K562 (cell line): ENCODE data around the gene SLC10A3. TPM values are rescaled to one million over a fixed set of nuclear protein-coding genes. Genes with fewer than 3 reads are reported as not detected.

Experiments
- ATAC-seq: fragments of 200-7000 bp; cut with Tn5 transposase; 3 replicates; pipeline ENCODE4 v1.9.1; 2020; ENCODE audit warnings: moderate library complexity
- BruUV-seq: library from RNA; stranded (reverse); fragments of 400-500 nt; replicated peaks from 2 replicates; lab custom pipeline; 2021; lab: Mats Ljungman, UMichigan
- CTCF ChIA-PET: fragments of 300-600 bp; formaldehyde crosslinking; extraction: SDS; loops from one replicate; lab custom pipeline; 2021; ENCODE audit warnings: low intra/inter-chr PET ratio; lab: Yijun Ruan, JAX
- POLR2A ChIA-PET: fragments of 300-600, 350-650 bp; sonication (Branson Sonifier 250); formaldehyde crosslinking; extraction: SDS; loops from one replicate; lab custom pipeline; 2021; ENCODE audit warnings: antibody characterized with exemption, inconsistent platforms; lab: Yijun Ruan, JAX
- DNase-seq, 4 experiments: peaks; one replicate each; pipeline versions ENCODE4 v3.0.0 to v3.0.0-alpha.2; 2011 to 2018; ENCODE audit warnings: low spot score in 3 of 4, mixed read lengths in 3 of 4; ENCODE audit errors: extremely low read depth in 1 of 4
- FAIRE-seq: peaks from 2 replicates; lab custom pipeline; 2011; peaks lifted over from hg19 to GRCh38; lab: Jason Lieb, UNC
- H2AFZ ChIP-seq: 2 replicates; pipeline ENCODE4 v1.6.0; 2011; ENCODE audit warnings: low read depth, low read length, control low read depth, inconsistent platforms
- H3K27ac ChIP-seq: fragments of 200-600 bp; 3 replicates; pipeline ENCODE4 v1.8.0; 2011; ENCODE audit warnings: low read depth, mild to moderate bottlenecking, control low read depth, inconsistent platforms, low read length, moderate library complexity, mixed read lengths; ENCODE audit errors: extremely low read depth
- H3K27me3 ChIP-seq, 2 experiments: fragments of 300-600 bp in 1 of 2; 2 replicates in 1 of 2; 3 replicates in 1 of 2; pipeline versions ENCODE4 v1.6.0 to v1.8.0; 2011; ENCODE audit warnings: inconsistent platforms in 2 of 2, low read length in 2 of 2, mild to moderate bottlenecking in 1 of 2, mixed read lengths in 1 of 2, moderate library complexity in 1 of 2; ENCODE audit not compliant: control insufficient read depth in 2 of 2, insufficient read depth in 2 of 2
- H3K36me3 ChIP-seq: fragments of 300-600 bp; 3 replicates; pipeline ENCODE4 v1.8.0; 2011; ENCODE audit warnings: mild to moderate bottlenecking, low read length, inconsistent platforms; ENCODE audit not compliant: control insufficient read depth, insufficient read depth
- H3K4me1 ChIP-seq, 2 experiments: fragments of 200-600 bp in 1 of 2; replicated peaks in 1 of 2; 2 replicates in 1 of 2; 3 replicates in 1 of 2; pipeline versions ENCODE4 v1.5.1 to v1.8.0; 2011; ENCODE audit warnings: inconsistent platforms in 2 of 2, low read length in 2 of 2, mild to moderate bottlenecking in 1 of 2, mixed read lengths in 1 of 2, moderate library complexity in 1 of 2; ENCODE audit not compliant: control insufficient read depth in 2 of 2, insufficient read depth in 2 of 2
- H3K4me2 ChIP-seq: 2 replicates; pipeline ENCODE4 v1.6.1; 2011; ENCODE audit warnings: low read length, control low read depth, inconsistent platforms, mixed read lengths; ENCODE audit not compliant: insufficient read depth
- H3K4me3 ChIP-seq: fragments of 200-600 bp; sonication (generic), shearing (Covaris generic); 2 replicates; pipeline ENCODE4 v1.5.1; 2016; ENCODE audit warnings: control low read depth, inconsistent platforms
- H3K79me2 ChIP-seq: fragments of 200-600 bp; 3 replicates; pipeline ENCODE4 v1.8.0; 2011; ENCODE audit warnings: low read length, inconsistent platforms; ENCODE audit not compliant: control insufficient read depth, insufficient read depth
- H3K9ac ChIP-seq, 2 experiments: 2 replicates each; pipeline versions ENCODE4 v1.6.0 to v1.6.1; 2011; ENCODE audit warnings: low read depth in 2 of 2, low read length in 2 of 2, control low read depth in 1 of 2, inconsistent platforms in 1 of 2, mild to moderate bottlenecking in 1 of 2, mixed read lengths in 1 of 2; ENCODE audit not compliant: insufficient read depth in 1 of 2
- H3K9me1 ChIP-seq: one replicate; pipeline ENCODE4 v1.6.0; 2011; ENCODE audit warnings: inconsistent platforms, mild to moderate bottlenecking, low read length, moderate library complexity; ENCODE audit not compliant: control insufficient read depth, insufficient read depth
- H3K9me3 ChIP-seq: replicated peaks from 2 replicates; pipeline ENCODE4 v1.5.1; 2011; ENCODE audit warnings: low read depth, low read length, inconsistent platforms; ENCODE audit not compliant: control insufficient read depth, insufficient read depth
- H4K20me1 ChIP-seq: replicated peaks from 2 replicates; pipeline ENCODE4 v1.6.1; 2011; ENCODE audit warnings: low read length, inconsistent platforms, mixed read lengths; ENCODE audit not compliant: control insufficient read depth, insufficient read depth
- BMI1 ChIP-seq: fragments of 150-350 bp; IDR thresholded peaks from 2 replicates; pipeline ENCODE4 v1.6.1; 2014; ENCODE audit warnings: low read length
- CBFA2T3 ChIP-seq: fragments of 450-650 bp; IDR thresholded peaks from 2 replicates; pipeline ENCODE4 v1.6.1; 2017
- JUNB ChIP-seq: fragments of 450-650 bp; formaldehyde crosslinking; conservative IDR thresholded peaks from 2 replicates; pipeline ENCODE4 v1.4.0; 2020; ENCODE audit warnings: mild to moderate bottlenecking
- NFIC ChIP-seq: fragments of 450-650 bp; IDR thresholded peaks from 2 replicates; pipeline ENCODE4 v1.6.1; 2017; ENCODE audit warnings: mild to moderate bottlenecking, inconsistent platforms
- NR1H2 ChIP-seq: sonication (generic); formaldehyde crosslinking; IDR thresholded peaks from 2 replicates; pipeline ENCODE4 v1.4.0; 2020; ENCODE audit warnings: mild to moderate bottlenecking, missing genetic modification reagents
- NRF1 ChIP-seq, 2 experiments: fragments of 450-650 bp; IDR thresholded peaks in 1 of 2; conservative IDR thresholded peaks in 1 of 2; 2 replicates each; pipeline ENCODE4 v1.6.1; 2014; ENCODE audit warnings: mild to moderate bottlenecking in 2 of 2
- PTTG1 ChIP-seq: fragments of 450-650 bp; IDR thresholded peaks from 2 replicates; pipeline ENCODE4 v1.6.1; 2016; ENCODE audit warnings: low read depth, mild to moderate bottlenecking, missing genetic modification characterization, missing compliant biosample characterization
- SMAD3 ChIP-seq: fragments of 450-650 bp; formaldehyde crosslinking; conservative IDR thresholded peaks from 2 replicates; pipeline ENCODE4 v1.4.0; 2020; ENCODE audit warnings: mild to moderate bottlenecking
- SNIP1 ChIP-seq: fragments of 450-650 bp; IDR thresholded peaks from 2 replicates; pipeline ENCODE4 v1.7.1; 2017; ENCODE audit warnings: low read depth, mild to moderate bottlenecking
- ZC3H11A ChIP-seq: IDR thresholded peaks from 2 replicates; pipeline ENCODE4 v1.6.1; 2012; ENCODE audit warnings: low read depth, low read length, improper control_type of control experiment
- ZNF143 ChIP-seq: sonication (generic); formaldehyde crosslinking; IDR thresholded peaks from 2 replicates; pipeline ENCODE4 v1.9.0; 2022; ENCODE audit warnings: mild to moderate bottlenecking, missing genetic modification reagents
- ZNF217 ChIP-seq: sonication (generic); formaldehyde crosslinking; IDR thresholded peaks from 2 replicates; pipeline ENCODE4 v1.8.0; 2022; ENCODE audit warnings: mild to moderate bottlenecking, missing genetic modification reagents
- WGBS: fragments of 100-300 bp; shearing (Covaris generic); methylation state at CpG from one replicate; pipeline ENCODE4 v1.1.6; 2016; ENCODE audit warnings: low coverage, mixed read lengths; ENCODE audit not compliant: insufficient coverage; ENCODE audit errors: missing lambda C conversion rate; 5-methylcytosine and 5-hydroxymethylcytosine counted together
- in situ Hi-C: fragments of 300-500 bp; cut with MboI; formaldehyde crosslinking; loops from 4 replicates; pipeline ENCODE4 v1.15.0; 2018; ENCODE audit warnings: inconsistent platforms, mixed read lengths
- intact Hi-C: fragments of 100-400 bp; cut with micrococcal nuclease; formaldehyde crosslinking; loops from 2 replicates; pipeline ENCODE4 v1.14.2; 2022
- polyA plus RNA-seq, 8 experiments: library from polyadenylated mRNA; depleted of rRNA in 4 of 8; stranded (reverse) in 5 of 8; unstranded in 3 of 8; fragments of >200 nt; fragmentation: Nextera tagmentation in 2 of 8; fragmentation: Illumina TruSeq in 1 of 8; extraction: Ambion mirVana in 2 of 8; extraction: Trizol in 1 of 8; gene quantifications; 2 replicates each; pipeline versions ENCODE4 v1.2.1 to v1.2.3, GENCODE V29; 2011 to 2014; ENCODE audit warnings: inconsistent platforms in 1 of 8, missing spikeins in 1 of 8
- total RNA-seq, 7 experiments: library from RNA; depleted of rRNA in 6 of 7; stranded (reverse); fragments of >200 nt in 6 of 7; fragmentation: Illumina TruSeq in 2 of 7; extraction: Trizol in 2 of 7; gene quantifications; 2 replicates each; pipeline versions ENCODE4 v1.2.1 to v1.2.3, GENCODE V29; 2011 to 2021; ENCODE audit warnings: low replicate concordance in 1 of 7
- TF ChIP-seq, protein P1 (sequence below): IDR thresholded peaks from 2 replicates; pipeline ENCODE4 v1.6.1; 2016; ENCODE audit warnings: missing genetic modification characterization, missing compliant biosample characterization
- TF ChIP-seq, protein P2 (sequence below): fragments of 450-650 bp; IDR thresholded peaks from 2 replicates; pipeline ENCODE4 v1.6.1; 2016

SLC10A3 gene
- total and polyA plus RNA-seq, 9 of the 15 experiments (the other 6 are each of a cell fraction or from before 2014, with no cell fraction given), result 5.2 to 30.6 (median 16.7) TPM

DNA sequence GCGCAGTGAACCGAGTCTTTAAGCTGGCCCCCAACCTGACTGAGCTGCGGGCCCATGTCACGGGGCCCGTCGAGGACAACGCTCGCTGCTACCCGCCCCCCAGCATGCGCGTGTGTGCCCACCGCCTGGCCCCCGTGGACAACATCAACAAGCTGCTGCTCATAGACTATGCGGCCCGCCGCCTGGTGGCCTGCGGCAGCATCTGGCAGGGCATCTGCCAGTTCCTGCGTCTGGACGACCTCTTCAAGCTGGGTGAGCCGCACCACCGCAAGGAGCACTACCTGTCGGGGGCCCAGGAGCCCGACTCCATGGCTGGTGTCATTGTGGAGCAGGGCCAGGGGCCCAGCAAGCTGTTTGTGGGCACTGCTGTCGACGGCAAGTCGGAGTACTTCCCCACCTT is 30.1 kb downstream of the SLC10A3 start:
- Histone ChIP-seq H3K79me2 (peaks cover 30% of the 10 kb centered on the region), H3K9ac (peak overlapping the region in 1 of 2 experiments; percentile 92; a peak in 2 of 4 replicates), H3K4me2 (0 out of 2 replicates have a peak overlapping the region, but pooled peaks have one; percentile 81), H3K4me3 (no peak overlapping the region; the same call in 1 of the 2 replicates), H2AFZ (no peak overlapping the region), H3K36me3 (peaks cover 45% of the 10 kb centered on the region; the same call in 2 of the 3 replicates), H3K9me3 (no peaks in the 10 kb centered on the region), H3K9me1 (no peaks in the 10 kb centered on the region), H3K27me3 (no peaks in the 10 kb centered on the region), H4K20me1 (peaks cover 3% of the 10 kb centered on the region; the same call in 1 of the 2 replicates), H3K27ac (no peak overlapping the region), H3K4me1 (peaks cover 7 to 50% of the 10 kb centered on the region in 2 experiments; a peak in 3 of 5 replicates)
- intact Hi-C loops (no loop called here), in situ Hi-C loops (no loop called here)
- CTCF ChIA-PET, result no interaction called here
- no peak for DNase-seq
- WGBS, result 92% methylated on average over 12 of the region's 26 CpGs
- no peak for TF ChIP-seq ZNF217 (CRISPR knock-in tag)
- no peak for TF ChIP-seq SNIP1
- TF ChIP-seq NR1H2 (CRISPR knock-in tag), result no peak
- no peak for TF ChIP-seq PTTG1 (tag)
- no peak for TF ChIP-seq ZNF143
- no TSS peak for BruUV-seq
- no peak for FAIRE-seq
- POLR2A ChIA-PET, result interaction anchor here (0.6 to 2.9 kb wide), 3 partner anchors 12 to 62 kb away, joined by 3 to 10 read pairs (median 3); partner anchors contain the start of gene RPL10
- ATAC-seq, result no peak

DNA sequence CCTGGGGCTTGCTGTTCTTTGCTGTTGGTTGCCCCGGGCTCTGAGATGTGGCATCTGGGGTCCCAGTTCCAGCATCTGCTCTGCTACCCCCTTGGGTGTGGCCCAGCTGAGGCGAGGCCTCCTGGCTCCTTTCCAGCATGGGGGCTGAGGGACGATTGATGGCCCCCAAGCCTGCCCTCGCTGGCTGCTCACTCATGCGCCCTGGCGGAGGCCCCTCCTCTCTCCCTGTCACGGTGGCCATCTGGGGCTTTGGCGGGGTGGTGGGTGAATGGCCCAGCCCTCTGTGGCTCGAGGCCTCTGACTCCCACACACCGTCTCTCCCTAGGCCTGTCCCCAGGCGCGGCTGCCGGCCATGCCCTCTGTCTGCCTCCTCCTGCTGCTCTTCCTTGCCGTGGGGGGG is 30.6 kb downstream of the SLC10A3 start:
- Histone ChIP-seq H4K20me1 (peaks cover 3% of the 10 kb centered on the region; the same call in 1 of the 2 replicates), H3K9me3 (no peaks in the 10 kb centered on the region), H2AFZ (no peak overlapping the region), H3K4me1 (peaks cover 7 to 50% of the 10 kb centered on the region in 2 experiments; a peak in 3 of 5 replicates), H3K4me3 (peak overlapping the region; percentile 59), H3K9me1 (no peaks in the 10 kb centered on the region), H3K9ac (peak overlapping the region; percentile 37 to 92; a peak in 3 of 4 replicates), H3K27me3 (no peaks in the 10 kb centered on the region), H3K36me3 (peaks cover 40% of the 10 kb centered on the region; the same call in 2 of the 3 replicates), H3K27ac (no peak overlapping the region), H3K79me2 (peaks cover 30% of the 10 kb centered on the region), H3K4me2 (peak overlapping the region; percentile 81)
- 16% methylated on average over 4 of the region's 14 CpGs for WGBS
- FAIRE-seq (no peak), DNase-seq (peak; percentile 45 to 62 (median 51)), ATAC-seq (peak; percentile 71)
- in situ Hi-C loops, result no loop called here
- CTCF ChIA-PET, result no interaction called here
- POLR2A ChIA-PET, result interaction anchor here (0.5 to 2.9 kb wide), 9 partner anchors 12 to 1530 kb away, joined by 3 to 11 read pairs (median 4); partner anchors contain the start of gene LAGE3
- no TSS peak for BruUV-seq
- intact Hi-C loops, result no loop called here
- TF ChIP-seq BMI1 (no peak), NRF1 (conservative IDR thresholded peaks at IDR 0.05 in 1 of 2, IDR thresholded peaks at IDR 0.05 in 1 of 2) (peak; percentile 37 to 55; a peak in 2 of 4 replicates), JUNB (CRISPR knock-in tag) (no peak), SMAD3 (CRISPR knock-in tag) (no peak), CBFA2T3 (peak; percentile 20; the same call in 1 of the 2 replicates), NFIC (peak; percentile 80), ZC3H11A (no peak)
- TF ChIP-seq, protein P1, sequence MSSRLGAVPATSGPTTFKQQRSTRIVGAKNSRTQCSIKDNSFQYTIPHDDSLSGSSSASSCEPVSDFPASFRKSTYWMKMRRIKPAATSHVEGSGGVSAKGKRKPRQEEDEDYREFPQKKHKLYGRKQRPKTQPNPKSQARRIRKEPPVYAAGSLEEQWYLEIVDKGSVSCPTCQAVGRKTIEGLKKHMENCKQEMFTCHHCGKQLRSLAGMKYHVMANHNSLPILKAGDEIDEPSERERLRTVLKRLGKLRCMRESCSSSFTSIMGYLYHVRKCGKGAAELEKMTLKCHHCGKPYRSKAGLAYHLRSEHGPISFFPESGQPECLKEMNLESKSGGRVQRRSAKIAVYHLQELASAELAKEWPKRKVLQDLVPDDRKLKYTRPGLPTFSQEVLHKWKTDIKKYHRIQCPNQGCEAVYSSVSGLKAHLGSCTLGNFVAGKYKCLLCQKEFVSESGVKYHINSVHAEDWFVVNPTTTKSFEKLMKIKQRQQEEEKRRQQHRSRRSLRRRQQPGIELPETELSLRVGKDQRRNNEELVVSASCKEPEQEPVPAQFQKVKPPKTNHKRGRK (tag), result no peak
- TF ChIP-seq, protein P2, sequence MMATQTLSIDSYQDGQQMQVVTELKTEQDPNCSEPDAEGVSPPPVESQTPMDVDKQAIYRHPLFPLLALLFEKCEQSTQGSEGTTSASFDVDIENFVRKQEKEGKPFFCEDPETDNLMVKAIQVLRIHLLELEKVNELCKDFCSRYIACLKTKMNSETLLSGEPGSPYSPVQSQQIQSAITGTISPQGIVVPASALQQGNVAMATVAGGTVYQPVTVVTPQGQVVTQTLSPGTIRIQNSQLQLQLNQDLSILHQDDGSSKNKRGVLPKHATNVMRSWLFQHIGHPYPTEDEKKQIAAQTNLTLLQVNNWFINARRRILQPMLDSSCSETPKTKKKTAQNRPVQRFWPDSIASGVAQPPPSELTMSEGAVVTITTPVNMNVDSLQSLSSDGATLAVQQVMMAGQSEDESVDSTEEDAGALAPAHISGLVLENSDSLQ, result peak; percentile 6; the same call in 1 of the 2 replicates
